Osteoblast (primary cell): Measurements from ENCODE around the gene LUC7L3. TPM values are rescaled to one million over a fixed set of nuclear protein-coding genes. Genes with fewer than 3 reads are reported as not detected.

Experiments used
- DNase-seq: peaks from one replicate; pipeline ENCODE4 v3.0.0; 2011; ENCODE audit warnings: low spot score, mixed read lengths; ENCODE audit not compliant: insufficient read length; ENCODE audit errors: missing footprints
- H2AFZ ChIP-seq: 2 replicates; pipeline ENCODE4 v1.6.0; 2011; ENCODE audit warnings: mild to moderate bottlenecking, low read length
- H3K27ac ChIP-seq: 2 replicates; pipeline ENCODE4 v1.5.1; 2011; ENCODE audit warnings: mild to moderate bottlenecking, low read depth, low read length, moderate library complexity
- H3K27me3 ChIP-seq: 2 replicates; pipeline ENCODE4 v1.6.0; 2012; ENCODE audit warnings: mild to moderate bottlenecking, control low read depth, inconsistent platforms, low read length, moderate library complexity; ENCODE audit not compliant: insufficient read depth
- H3K36me3 ChIP-seq: 2 replicates; pipeline ENCODE4 v1.5.1; 2011; ENCODE audit warnings: mild to moderate bottlenecking, low read length, control low read depth, moderate library complexity; ENCODE audit not compliant: insufficient read depth
- H3K4me1 ChIP-seq: 2 replicates; pipeline ENCODE4 v1.5.1; 2011; ENCODE audit warnings: mild to moderate bottlenecking, low read length, control low read depth, moderate library complexity; ENCODE audit not compliant: insufficient read depth
- H3K4me2 ChIP-seq: 2 replicates; pipeline ENCODE4 v1.6.0; 2011; ENCODE audit warnings: mild to moderate bottlenecking, low read length; ENCODE audit not compliant: insufficient read depth
- H3K4me3 ChIP-seq: fragments of 200-600 bp; sonication (generic); 3 replicates; pipeline ENCODE4 v1.5.1; 2012; ENCODE audit warnings: mild to moderate bottlenecking, low read length, inconsistent platforms; ENCODE audit not compliant: insufficient read depth
- H3K79me2 ChIP-seq: 2 replicates; pipeline ENCODE4 v1.6.0; 2012; ENCODE audit warnings: mild to moderate bottlenecking, low read length, control low read depth, inconsistent platforms; ENCODE audit not compliant: insufficient read depth
- H3K9me3 ChIP-seq: 2 replicates; pipeline ENCODE4 v1.5.1; 2011; ENCODE audit warnings: low read depth, low read length, control low read depth
- H4K20me1 ChIP-seq: 2 replicates; pipeline ENCODE4 v1.6.0; 2012; ENCODE audit warnings: mild to moderate bottlenecking, low read length, control low read depth; ENCODE audit not compliant: insufficient read depth
- total RNA-seq: library from RNA; depleted of rRNA; stranded (reverse); fragments of >200 nt; gene quantifications from 2 replicates; pipeline ENCODE4 v1.2.3, GENCODE V29; 2012
- TF ChIP-seq, protein P1 (sequence below): IDR thresholded peaks from 2 replicates; pipeline ENCODE4 v1.5.1; 2011; ENCODE audit warnings: mild to moderate bottlenecking, low read depth, low read length, moderate library complexity; ENCODE audit errors: extremely low read depth

Gene LUC7L3
- total RNA-seq, 1 donor: 34.7 TPM

DNA sequence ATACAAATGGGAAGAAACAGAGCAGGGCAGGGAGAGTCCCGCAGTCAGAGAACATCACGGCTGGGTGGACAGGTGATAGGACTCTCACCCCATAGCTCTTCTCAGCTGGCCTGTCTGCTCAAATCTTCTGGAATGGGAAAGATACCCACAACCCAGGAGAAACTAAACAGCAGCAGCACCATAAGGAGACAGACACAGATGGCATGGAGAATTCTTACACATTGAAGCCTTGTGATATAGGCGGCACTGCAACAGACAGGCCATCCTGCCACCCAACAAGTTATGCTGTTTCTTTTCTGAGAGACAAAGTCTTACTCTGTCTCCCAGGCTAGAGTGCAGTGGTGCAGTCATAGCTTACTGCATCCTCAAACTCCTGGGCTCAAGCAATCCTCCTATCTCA is 56.5 kb downstream of the LUC7L3 start:
- TF ChIP-seq, protein P1, sequence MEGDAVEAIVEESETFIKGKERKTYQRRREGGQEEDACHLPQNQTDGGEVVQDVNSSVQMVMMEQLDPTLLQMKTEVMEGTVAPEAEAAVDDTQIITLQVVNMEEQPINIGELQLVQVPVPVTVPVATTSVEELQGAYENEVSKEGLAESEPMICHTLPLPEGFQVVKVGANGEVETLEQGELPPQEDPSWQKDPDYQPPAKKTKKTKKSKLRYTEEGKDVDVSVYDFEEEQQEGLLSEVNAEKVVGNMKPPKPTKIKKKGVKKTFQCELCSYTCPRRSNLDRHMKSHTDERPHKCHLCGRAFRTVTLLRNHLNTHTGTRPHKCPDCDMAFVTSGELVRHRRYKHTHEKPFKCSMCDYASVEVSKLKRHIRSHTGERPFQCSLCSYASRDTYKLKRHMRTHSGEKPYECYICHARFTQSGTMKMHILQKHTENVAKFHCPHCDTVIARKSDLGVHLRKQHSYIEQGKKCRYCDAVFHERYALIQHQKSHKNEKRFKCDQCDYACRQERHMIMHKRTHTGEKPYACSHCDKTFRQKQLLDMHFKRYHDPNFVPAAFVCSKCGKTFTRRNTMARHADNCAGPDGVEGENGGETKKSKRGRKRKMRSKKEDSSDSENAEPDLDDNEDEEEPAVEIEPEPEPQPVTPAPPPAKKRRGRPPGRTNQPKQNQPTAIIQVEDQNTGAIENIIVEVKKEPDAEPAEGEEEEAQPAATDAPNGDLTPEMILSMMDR: no peak

GRCh38 chr17:50778471-50778870 is 59.1 kb downstream of the LUC7L3 start:
- Histone ChIP-seq H3K4me3 (no peak overlapping the region), H3K27me3 (no peaks in the 10 kb centered on the region), H3K4me1 (no peaks in the 10 kb centered on the region), H2AFZ (no peak overlapping the region), H3K79me2 (no peaks in the 10 kb centered on the region), H3K9me3 (no peaks in the 10 kb centered on the region), H3K36me3 (no peaks in the 10 kb centered on the region), H3K27ac (no peak overlapping the region), H3K4me2 (no peak overlapping the region), H4K20me1 (no peaks in the 10 kb centered on the region)
- TF ChIP-seq, protein P1: no peak
- no peak for DNase-seq

More for the DNA sequence above, 56.5 kb downstream of the LUC7L3 start:
- no peak for DNase-seq
- no peak overlapping the region for H2AFZ ChIP-seq
- H3K79me2 ChIP-seq: no peaks in the 10 kb centered on the region
- H3K9me3 ChIP-seq: no peaks in the 10 kb centered on the region
- H3K36me3 ChIP-seq: no peaks in the 10 kb centered on the region
- no peaks in the 10 kb centered on the region for H4K20me1 ChIP-seq
- no peak overlapping the region for H3K4me3 ChIP-seq
- no peak overlapping the region for H3K4me2 ChIP-seq
- H3K4me1 ChIP-seq: no peaks in the 10 kb centered on the region
- no peak overlapping the region for H3K27ac ChIP-seq
- H3K27me3 ChIP-seq: no peaks in the 10 kb centered on the region

DNA sequence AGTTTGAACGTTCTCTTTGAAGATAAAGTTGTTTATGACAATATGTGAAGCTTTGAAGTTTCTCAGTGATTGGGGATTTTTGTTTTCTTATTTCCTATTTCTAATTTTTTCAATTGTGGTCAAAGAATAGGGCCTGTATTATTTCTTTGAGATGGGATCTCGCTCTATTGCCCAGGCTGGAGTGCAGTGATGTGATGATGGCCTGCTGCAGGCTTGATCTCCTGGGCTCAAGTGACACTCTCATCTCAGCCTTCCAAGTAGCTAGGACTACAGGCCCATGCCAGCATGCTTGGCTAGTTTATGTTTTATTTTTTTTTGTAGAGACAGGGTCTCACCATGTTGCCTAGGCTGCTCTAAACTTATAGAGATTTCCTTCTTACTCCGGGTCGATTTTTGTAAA is 59.6 kb downstream of the LUC7L3 start:
- no peak overlapping the region for H2AFZ ChIP-seq

GRCh38 chr17:50779747-50780353 is 60.4 kb downstream of the LUC7L3 start:
- Histone ChIP-seq H3K36me3 (no peaks in the 10 kb centered on the region), H2AFZ (no peak overlapping the region)

More for the DNA sequence above, 59.6 kb downstream of the LUC7L3 start:
- H3K79me2 ChIP-seq: no peaks in the 10 kb centered on the region
- TF ChIP-seq, protein P1: no peak
- H3K4me3 ChIP-seq: no peak overlapping the region
- H3K4me2 ChIP-seq: no peak overlapping the region
- H3K36me3 ChIP-seq: no peaks in the 10 kb centered on the region
- no peaks in the 10 kb centered on the region for H3K9me3 ChIP-seq
- H4K20me1 ChIP-seq: no peaks in the 10 kb centered on the region
- no peaks in the 10 kb centered on the region for H3K27me3 ChIP-seq
- H3K27ac ChIP-seq: no peak overlapping the region
- no peak for DNase-seq
- no peaks in the 10 kb centered on the region for H3K4me1 ChIP-seq

More at GRCh38 chr17:50779747-50780353, 60.4 kb downstream of the LUC7L3 start:
- H3K27ac ChIP-seq: no peak overlapping the region
- no peaks in the 10 kb centered on the region for H3K9me3 ChIP-seq
- no peaks in the 10 kb centered on the region for H3K4me1 ChIP-seq
- no peak for DNase-seq
- no peaks in the 10 kb centered on the region for H4K20me1 ChIP-seq
- no peak overlapping the region for H3K4me2 ChIP-seq
- H3K79me2 ChIP-seq: no peaks in the 10 kb centered on the region
- H3K4me3 ChIP-seq: no peak overlapping the region
- TF ChIP-seq, protein P1: no peak
- H3K27me3 ChIP-seq: no peaks in the 10 kb centered on the region
